GM08714 (cell line): Measurements from ENCODE around the gene FBXO2.

ENCODE experiments used
- H3K4me3 ChIP-seq: fragments of 200-500 bp; sonication (Bioruptor generic); 2 replicates; pipeline ENCODE4 v1.5.1; 2014; ENCODE audit warnings: mild to moderate bottlenecking, low read length, inconsistent platforms
- ZNF274 ChIP-seq: IDR thresholded peaks from 2 replicates; pipeline ENCODE4 v1.6.1; 2012; ENCODE audit warnings: mild to moderate bottlenecking, low read depth, low read length

Gene FBXO2

GRCh38 chr1:11690397-11691301 lies 36.4 kb upstream of the FBXO2 start:
- H3K4me3 ChIP-seq = no peak overlapping the region
- TF ChIP-seq ZNF274 = no peak

- H3K4me3 ChIP-seq = no peak overlapping the region
- no peak for TF ChIP-seq ZNF274
These were observed 34.3 kb upstream of the FBXO2 start for GRCh38 chr1:11688506-11688905.

- H3K4me3 ChIP-seq = no peak overlapping the region
- no peak for TF ChIP-seq ZNF274
These were observed 31.1 kb upstream of the FBXO2 start for GRCh38 chr1:11685210-11685752.

GRCh38 chr1:11684070-11684469 lies 29.8 kb upstream of the FBXO2 start:
- no peak for TF ChIP-seq ZNF274
- no peak overlapping the region for H3K4me3 ChIP-seq

DNA sequence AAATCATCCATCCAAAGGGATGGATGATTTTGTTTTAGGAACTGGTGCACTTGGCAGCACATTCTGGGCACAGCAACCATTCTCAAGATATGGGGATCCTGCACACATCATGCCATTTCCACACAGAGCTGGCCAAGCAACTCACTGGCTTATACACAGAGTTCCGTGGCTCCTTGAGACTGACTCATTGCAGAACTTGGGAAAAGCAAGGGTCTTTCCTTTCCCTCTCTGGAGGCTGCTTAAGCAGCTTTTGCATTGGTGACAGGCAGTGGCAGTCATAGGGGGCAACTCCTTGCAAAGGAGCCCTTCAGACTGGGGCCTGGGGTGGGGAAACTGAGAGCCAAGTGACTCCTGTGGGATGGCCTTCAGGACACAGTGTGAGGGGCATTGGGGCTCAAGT lies 28.6 kb upstream of the FBXO2 start:
- no peak for TF ChIP-seq ZNF274
- H3K4me3 ChIP-seq = no peak overlapping the region

- TF ChIP-seq ZNF274 = no peak
- no peak overlapping the region for H3K4me3 ChIP-seq
These were observed 28.1 kb upstream of the FBXO2 start for GRCh38 chr1:11682287-11682771.

DNA sequence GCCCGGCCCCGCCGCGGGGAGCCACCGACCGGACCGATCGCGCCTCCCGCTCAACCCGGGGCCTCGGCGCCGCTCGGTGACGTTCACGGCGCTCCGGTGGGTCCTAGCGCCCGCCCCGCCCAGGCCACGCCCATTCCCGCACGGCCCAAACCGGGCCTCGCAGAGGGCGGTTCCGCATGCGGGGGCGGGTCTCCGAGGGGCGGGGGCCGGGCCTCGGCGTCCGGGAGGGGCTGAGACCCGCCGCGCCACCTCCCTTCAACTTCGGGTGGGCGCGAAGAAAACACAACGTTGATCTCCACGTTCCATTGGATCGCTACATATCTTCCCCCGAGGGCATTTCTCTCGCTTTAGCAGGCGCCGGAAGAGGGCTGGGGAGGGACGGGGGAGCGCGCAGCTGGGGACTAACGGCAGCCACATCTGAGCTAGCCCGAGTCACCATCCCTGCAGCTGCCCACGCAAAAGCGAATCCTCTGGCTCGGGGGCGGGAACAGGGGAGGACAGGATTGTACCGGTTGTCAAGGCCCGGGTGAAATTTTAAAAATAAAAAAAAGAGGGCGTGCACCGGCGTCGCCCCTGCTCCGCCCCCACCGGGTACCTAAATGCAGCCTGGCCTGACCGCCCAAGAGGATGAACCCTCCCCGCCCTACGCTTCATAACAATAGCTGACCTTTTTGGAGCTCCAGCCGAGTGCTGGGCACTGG lies 27.0 kb upstream of the FBXO2 start, which contains the start of gene MAD2L2:
TSS of gene MAD2L2 (minus strand) at position 78 of the 701 bp plus-strand sequence. CDS start 547 bp downstream, outside the sequence.
- no peak for TF ChIP-seq ZNF274
- peak within 1 kb of the TSS; percentile 75 for H3K4me3 ChIP-seq

DNA sequence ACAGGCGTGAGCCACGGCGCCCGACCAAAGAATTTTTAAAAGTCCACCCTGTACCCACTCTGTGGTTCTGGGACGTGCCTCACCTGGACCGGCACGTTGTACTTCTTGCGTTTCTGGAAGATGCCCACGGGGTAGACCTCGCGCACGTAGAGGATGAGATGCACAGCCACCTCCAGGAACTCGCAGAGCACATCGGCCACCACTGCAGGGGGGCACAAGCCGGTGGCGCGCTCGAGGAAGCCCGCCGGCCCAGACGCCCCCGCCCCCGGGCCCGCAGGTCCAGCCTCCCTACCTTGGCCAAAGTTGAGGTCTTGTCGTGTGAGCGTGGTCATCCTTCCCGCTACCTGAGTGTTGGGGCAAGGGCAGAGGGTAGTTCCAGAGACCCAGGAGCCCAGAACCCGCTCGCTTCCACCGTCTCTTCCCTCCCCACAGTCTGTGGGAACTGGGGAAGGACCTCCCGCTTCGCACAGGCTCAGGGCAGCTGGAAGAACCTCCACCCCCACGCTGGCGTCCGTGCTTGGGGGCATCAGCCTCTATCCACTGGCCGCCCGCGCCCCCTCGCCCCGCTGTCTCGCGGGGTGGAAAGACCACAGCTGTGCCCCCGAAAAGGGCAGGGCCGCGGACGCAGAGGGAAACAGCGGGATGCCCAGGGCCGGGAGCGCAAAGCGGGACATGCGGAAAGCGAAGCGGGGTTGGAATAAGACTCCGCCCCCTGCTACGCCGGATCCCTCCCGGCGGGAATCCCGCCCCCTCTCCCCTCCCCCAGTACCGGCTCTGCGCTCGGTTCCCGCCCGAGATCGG lies 26.2 kb upstream of the FBXO2 start:
- H3K4me3 ChIP-seq = peak overlapping the region; percentile 75
- TF ChIP-seq ZNF274 = no peak

GRCh38 chr1:11678442-11678841 lies 24.2 kb upstream of the FBXO2 start:
- H3K4me3 ChIP-seq = no peak overlapping the region
- TF ChIP-seq ZNF274 = no peak

DNA sequence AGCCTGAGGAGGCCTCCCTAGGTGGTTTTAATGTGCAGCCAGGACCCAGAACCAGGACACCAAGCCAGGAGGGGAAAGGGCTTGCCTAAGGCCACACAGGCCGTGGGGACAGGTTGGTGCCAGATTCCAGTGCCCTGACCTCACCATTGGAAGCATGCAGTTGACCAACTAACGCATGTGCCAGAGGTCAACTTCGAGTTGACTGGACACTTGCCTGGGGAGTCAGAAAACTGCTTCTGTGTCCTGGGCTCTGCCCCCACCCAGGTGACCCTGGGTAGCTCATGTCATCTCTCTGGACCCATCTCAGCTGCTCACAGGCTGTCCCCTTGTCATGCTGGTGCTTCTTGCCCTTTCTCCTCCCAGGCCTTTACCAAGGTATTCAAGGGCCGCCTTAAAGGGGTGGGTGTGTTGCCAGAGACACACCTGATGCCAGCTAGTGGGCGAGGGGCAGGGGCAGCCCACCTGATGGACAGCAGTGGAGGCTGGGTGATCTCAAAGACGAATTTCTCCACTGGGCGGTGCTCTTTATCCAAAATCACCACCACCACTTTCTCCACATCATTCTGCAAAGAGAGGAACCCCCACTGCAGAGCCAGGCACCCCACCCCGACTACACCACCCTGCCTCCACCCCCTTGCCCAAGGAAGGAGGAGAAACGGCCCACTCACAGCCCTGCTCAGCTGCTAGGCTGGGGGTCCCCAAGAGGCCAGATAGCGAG lies 22.3 kb upstream of the FBXO2 start:
- no peak overlapping the region for H3K4me3 ChIP-seq
- no peak for TF ChIP-seq ZNF274

GRCh38 chr1:11675325-11675724 lies 21.1 kb upstream of the FBXO2 start:
- no peak overlapping the region for H3K4me3 ChIP-seq
- TF ChIP-seq ZNF274 = no peak

- no peak for TF ChIP-seq ZNF274
- no peak overlapping the region for H3K4me3 ChIP-seq
These were observed 20.3 kb upstream of the FBXO2 start for GRCh38 chr1:11674488-11674887.

DNA sequence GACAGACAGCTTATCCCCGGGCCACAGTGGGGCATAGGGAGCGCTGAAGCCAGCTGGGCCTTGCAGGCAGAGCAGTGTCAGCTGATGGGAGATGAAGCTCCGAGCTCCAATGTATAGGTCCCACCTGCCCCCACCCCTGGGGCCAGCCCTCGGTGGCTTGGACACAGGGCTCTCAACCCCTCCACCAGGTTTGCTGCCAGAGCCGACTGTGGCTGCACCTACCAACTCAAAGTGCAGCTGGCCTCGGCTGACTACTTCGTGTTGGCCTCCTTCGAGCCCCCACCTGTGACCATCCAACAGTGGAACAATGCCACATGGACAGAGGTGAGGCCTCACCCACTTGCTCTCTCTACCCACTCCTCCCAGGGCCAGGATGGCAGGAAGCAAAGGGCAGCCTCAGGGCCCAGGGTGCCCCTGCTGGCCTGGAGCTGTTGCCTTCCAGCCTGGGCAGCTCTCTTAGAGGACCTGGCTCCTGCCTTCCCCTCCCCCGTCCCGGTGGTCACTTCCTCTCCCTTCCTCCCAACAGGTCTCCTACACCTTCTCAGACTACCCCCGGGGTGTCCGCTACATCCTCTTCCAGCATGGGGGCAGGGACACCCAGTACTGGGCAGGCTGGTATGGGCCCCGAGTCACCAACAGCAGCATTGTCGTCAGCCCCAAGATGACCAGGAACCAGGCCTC lies 19.0 kb upstream of the FBXO2 start:
- TF ChIP-seq ZNF274 = no peak

More for the DNA sequence above, 19.0 kb upstream of the FBXO2 start:
- no peak overlapping the region for H3K4me3 ChIP-seq
